Common myeloid progenitor, CD34-positive (primary cell): ENCODE measurements around the gene SLC66A1.

Experiments used
- CTCF ChIA-PET: fragments of 350-600 bp; sonication (Branson Sonifier 250); formaldehyde crosslinking; loops from one replicate; lab custom pipeline; 2021; ENCODE audit warnings: antibody characterized with exemption; lab: Charles Lee
- POLR2A ChIA-PET: fragments of 350-600 bp; sonication (Branson Sonifier 250); formaldehyde crosslinking; loops from one replicate; lab custom pipeline; 2021; ENCODE audit warnings: antibody characterized with exemption; lab: Charles Lee
- DNase-seq, 3 donors: peaks; one replicate each; pipeline versions ENCODE4 v3.0.0 to v3.0.0-alpha.2; 2013
- H3K27ac ChIP-seq, 2 experiments: 1 replicate in 1 of 2; 2 replicates in 1 of 2; pipeline ENCODE4 v1.7.0; 2013; ENCODE audit warnings: inconsistent platforms in 2 of 2, low read length in 2 of 2, mild to moderate bottlenecking in 2 of 2, low read depth in 1 of 2, moderate library complexity in 1 of 2; ENCODE audit not compliant: severe bottlenecking in 2 of 2, insufficient read depth in 1 of 2, poor library complexity in 1 of 2
- H3K27me3 ChIP-seq, 5 experiments: replicated peaks in 2 of 5; 1 replicate in 3 of 5; 2 replicates in 2 of 5; pipeline versions ENCODE4 v1.6.1 to v1.7.0; 2013; ENCODE audit warnings: low read length in 4 of 5, mild to moderate bottlenecking in 2 of 5, moderate library complexity in 2 of 5, inconsistent platforms in 1 of 5; ENCODE audit not compliant: insufficient read depth in 5 of 5, control insufficient read depth in 4 of 5
- H3K36me3 ChIP-seq, 4 experiments: 1 replicate in 2 of 4; 2 replicates in 2 of 4; pipeline versions ENCODE4 v1.6.1 to v1.7.0; 2013; ENCODE audit warnings: low read length in 3 of 4, control low read depth in 1 of 4, mild to moderate bottlenecking in 1 of 4; ENCODE audit not compliant: control insufficient read depth in 4 of 4, insufficient read depth in 4 of 4
- H3K4me1 ChIP-seq, 4 experiments: 1 replicate in 3 of 4; 2 replicates in 1 of 4; pipeline versions ENCODE4 v1.6.1 to v1.7.1; 2013; ENCODE audit warnings: low read length in 3 of 4, mild to moderate bottlenecking in 3 of 4, control low read depth in 1 of 4, inconsistent platforms in 1 of 4, moderate library complexity in 1 of 4; ENCODE audit not compliant: control insufficient read depth in 4 of 4, insufficient read depth in 4 of 4; ENCODE audit errors: control extremely low read depth in 1 of 4
- H3K4me3 ChIP-seq, 7 experiments: 1 replicate in 4 of 7; 2 replicates in 3 of 7; pipeline versions ENCODE4 v1.5.1 to v1.7.0; 2013; ENCODE audit warnings: mild to moderate bottlenecking in 7 of 7, low read length in 6 of 7, moderate library complexity in 6 of 7, inconsistent platforms in 2 of 7, low read depth in 2 of 7, control low read depth in 1 of 7; ENCODE audit not compliant: insufficient read depth in 4 of 7, control insufficient read depth in 1 of 7; ENCODE audit errors: extremely low read depth in 1 of 7
- H3K9me3 ChIP-seq, 5 experiments: 1 replicate in 4 of 5; 2 replicates in 1 of 5; pipeline versions ENCODE4 v1.6.1 to v1.7.1; 2013; ENCODE audit warnings: low read length in 4 of 5, mild to moderate bottlenecking in 2 of 5, inconsistent platforms in 1 of 5, low read depth in 1 of 5, moderate library complexity in 1 of 5; ENCODE audit not compliant: control insufficient read depth in 4 of 5, insufficient read depth in 2 of 5; ENCODE audit errors: control extremely low read depth in 1 of 5
- WGBS: methylation state at CpG from one replicate; pipeline ENCODE4 v1.1.5; 2013; ENCODE audit not compliant: insufficient coverage; 5-methylcytosine and 5-hydroxymethylcytosine counted together

Gene SLC66A1

DNA sequence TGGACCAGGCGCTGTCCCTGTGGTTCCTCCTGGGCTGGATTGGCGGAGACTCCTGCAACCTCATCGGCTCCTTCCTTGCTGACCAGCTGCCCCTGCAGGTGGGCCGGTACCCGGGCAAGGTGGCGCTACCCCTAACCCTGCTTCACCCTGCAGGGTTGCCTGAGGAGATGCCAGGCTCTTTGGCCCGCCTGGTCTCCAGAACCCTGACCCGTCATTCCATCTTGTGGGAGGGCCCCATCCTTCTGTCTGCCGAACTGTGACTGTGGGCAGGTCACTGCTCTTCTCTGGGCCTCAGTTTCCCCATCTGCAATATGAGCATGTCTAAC, 12.5 kb downstream of the SLC66A1 start:
- Histone ChIP-seq H3K4me1 (peaks cover 0 to 13% (median 7%) of the 10 kb centered on the region in 4 experiments), H3K9me3 (no peaks in the 10 kb centered on the region), H3K36me3 (peaks cover 0 to 65% (median 33%) of the 10 kb centered on the region in 4 experiments), H3K4me3 (no peak overlapping the region), H3K27ac (no peak overlapping the region), H3K27me3 (no peaks in the 10 kb centered on the region)
- ChIA-PET POLR2A (no interaction called here), CTCF (interaction anchor here (1.1 kb wide), 1 partner anchor 20 kb away, joined by 3 read pairs; no protein-coding TSS in a partner anchor)
- no peak for DNase-seq
- WGBS, result 97% methylated on average over 9 of the region's 9 CpGs

DNA sequence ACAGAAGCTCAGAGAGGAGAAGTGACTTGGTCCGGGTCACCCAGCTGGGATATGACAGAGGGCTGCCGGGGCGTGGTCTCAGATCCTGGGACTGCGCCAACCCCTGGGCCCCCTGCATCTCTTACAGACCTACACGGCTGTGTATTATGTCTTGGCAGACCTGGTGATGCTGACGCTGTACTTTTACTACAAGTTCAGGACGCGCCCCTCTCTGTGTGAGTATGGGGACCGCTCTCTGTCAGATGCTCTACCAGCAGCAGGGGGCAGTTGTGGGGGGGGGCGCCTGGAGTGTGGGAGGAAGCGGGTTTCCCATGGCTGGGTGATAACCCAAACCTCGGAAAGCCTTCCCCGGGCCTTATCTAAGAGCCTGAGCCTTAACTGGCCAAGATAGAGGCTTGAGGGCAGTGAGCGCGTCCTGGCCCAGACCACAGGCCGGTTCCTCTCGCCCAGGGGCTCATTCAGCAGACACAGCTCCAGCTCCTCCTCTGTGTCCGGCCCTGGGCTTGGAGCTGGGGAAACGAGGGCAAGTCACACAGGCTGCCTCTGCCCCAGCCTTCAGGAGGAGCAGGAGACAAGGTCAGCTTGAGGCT, 13.3 kb downstream of the SLC66A1 start:
- ChIA-PET CTCF (interaction anchor here (1.1 to 1.7 kb wide), 2 partner anchors 10 to 13 kb away, joined by 3 to 5 read pairs; partner anchors contain the start of gene SLC66A1), POLR2A (no interaction called here)
- Histone ChIP-seq H3K27ac (no peak overlapping the region), H3K27me3 (no peaks in the 10 kb centered on the region), H3K9me3 (no peaks in the 10 kb centered on the region), H3K4me3 (no peak overlapping the region), H3K4me1 (peaks cover 0 to 13% (median 7%) of the 10 kb centered on the region in 4 experiments), H3K36me3 (peaks cover 1 to 69% (median 36%) of the 10 kb centered on the region in 4 experiments)
- 57% methylated on average over 9 of the region's 19 CpGs for WGBS
- peak; percentile 73 to 81 (median 76) for DNase-seq

DNA sequence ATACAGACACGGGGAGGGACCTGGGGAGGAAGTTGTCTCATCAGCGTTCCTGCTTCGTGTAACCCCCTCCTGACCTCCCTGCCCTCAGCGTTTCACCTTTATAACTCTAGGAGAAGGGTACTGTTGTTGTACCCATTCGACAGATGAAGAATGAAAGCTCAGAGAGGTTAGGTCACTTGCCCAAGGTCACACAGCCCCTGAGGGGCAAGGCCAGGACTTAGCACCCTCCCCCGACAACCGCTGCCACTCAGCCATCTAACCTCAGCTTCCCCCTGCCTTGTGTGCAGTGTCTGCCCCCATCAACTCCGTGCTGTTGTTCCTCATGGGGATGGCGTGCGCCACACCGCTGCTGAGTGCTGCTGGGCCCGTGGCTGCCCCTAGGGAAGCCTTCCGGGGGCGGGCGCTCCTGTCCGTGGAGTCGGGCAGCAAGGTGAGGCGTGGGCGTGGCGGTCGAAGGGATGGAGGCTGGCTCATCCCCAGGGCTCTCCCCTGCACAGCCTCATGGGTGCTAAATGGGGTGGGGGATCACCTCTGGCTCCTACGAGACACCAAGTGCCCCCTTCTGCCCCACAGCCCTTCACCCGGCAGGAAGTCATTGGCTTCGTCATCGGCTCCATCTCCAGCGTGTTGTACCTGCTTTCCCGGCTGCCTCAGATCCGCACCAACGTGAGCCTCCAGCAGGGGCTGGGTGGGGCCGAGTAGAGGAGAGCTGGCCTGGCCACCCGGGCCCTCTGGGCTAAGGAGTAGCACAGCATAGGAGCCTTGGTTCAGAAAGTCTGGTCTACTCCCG, 14.0 kb downstream of the SLC66A1 start:
- H3K36me3 ChIP-seq, result peaks cover 2 to 65% (median 36%) of the 10 kb centered on the region in 4 experiments
- POLR2A ChIA-PET, result no interaction called here
- peak in 2 of 3 donors; percentile 86 to 87 for DNase-seq
- H3K4me3 ChIP-seq, result no peak overlapping the region
- CTCF ChIA-PET, result interaction anchor here (1.1 to 1.7 kb wide), 2 partner anchors 11 to 13 kb away, joined by 3 to 5 read pairs; partner anchors contain the start of gene SLC66A1
- no peaks in the 10 kb centered on the region for H3K27me3 ChIP-seq
- WGBS, result 73% methylated on average over 28 of the region's 32 CpGs
- no peak overlapping the region for H3K27ac ChIP-seq
- peaks cover 0 to 13% (median 7%) of the 10 kb centered on the region in 4 experiments for H3K4me1 ChIP-seq
- H3K9me3 ChIP-seq, result no peaks in the 10 kb centered on the region

DNA sequence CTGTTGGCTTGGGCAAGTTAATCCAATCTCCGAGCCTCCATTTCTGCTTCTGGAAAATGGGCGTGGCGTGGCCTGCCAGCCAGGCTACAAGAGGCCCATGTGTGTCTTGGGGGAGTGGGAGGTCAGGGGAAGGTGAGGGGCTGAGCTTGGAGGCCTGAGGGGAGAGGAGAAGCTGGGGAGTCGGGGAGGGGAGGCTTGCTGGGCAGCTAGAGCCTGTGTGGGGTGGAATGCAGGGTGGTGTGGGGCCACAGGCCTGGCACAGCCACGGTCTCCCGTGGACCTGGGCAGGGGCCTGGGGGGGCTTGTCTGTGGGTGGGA, 14.6 kb downstream of the SLC66A1 start:
- Histone ChIP-seq H3K27ac (no peak overlapping the region), H3K4me1 (peaks cover 0 to 13% (median 7%) of the 10 kb centered on the region in 4 experiments), H3K4me3 (no peak overlapping the region), H3K27me3 (no peaks in the 10 kb centered on the region), H3K9me3 (no peaks in the 10 kb centered on the region), H3K36me3 (peaks cover 2 to 64% (median 36%) of the 10 kb centered on the region in 4 experiments)
- ChIA-PET POLR2A (no interaction called here), CTCF (no interaction called here)
- whole genome bisulfite sequencing, result 97% methylated on average over 3 of the region's 6 CpGs
- no peak for DNase-seq

DNA sequence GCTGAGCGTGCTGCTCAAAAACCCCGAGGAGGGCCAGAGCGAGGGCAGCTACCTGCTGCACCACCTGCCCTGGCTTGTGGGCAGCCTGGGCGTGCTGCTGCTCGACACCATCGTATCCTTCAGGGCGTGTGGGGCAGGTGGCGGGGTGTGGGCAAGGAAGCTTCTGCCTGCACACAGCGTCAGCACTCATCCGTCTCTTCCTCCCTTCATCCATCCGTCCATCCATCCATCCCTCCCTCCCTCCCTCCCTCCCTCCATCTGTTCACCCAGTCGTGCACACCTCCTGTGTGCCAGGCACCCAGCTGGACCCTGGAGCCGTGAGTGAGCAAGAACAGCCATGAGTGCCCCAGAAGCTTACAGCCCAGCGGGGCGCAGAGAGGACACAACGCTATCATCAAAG, 15.2 kb downstream of the SLC66A1 start:
- CTCF ChIA-PET, result interaction anchor here (1.2 kb wide), 1 partner anchor 14 kb away, joined by 5 read pairs; no protein-coding TSS in a partner anchor
- H3K36me3 ChIP-seq, result peaks cover 2 to 63% (median 35%) of the 10 kb centered on the region in 4 experiments
- H3K9me3 ChIP-seq, result no peaks in the 10 kb centered on the region
- 96% methylated on average over 7 of the region's 16 CpGs for WGBS
- H3K4me3 ChIP-seq, result no peak overlapping the region
- H3K27me3 ChIP-seq, result no peaks in the 10 kb centered on the region
- peaks cover 0 to 13% (median 7%) of the 10 kb centered on the region in 4 experiments for H3K4me1 ChIP-seq
- DNase-seq, result no peak
- POLR2A ChIA-PET, result interaction anchor here (0.6 kb wide), 1 partner anchor 63 kb away, joined by 5 read pairs; no protein-coding TSS in a partner anchor
- no peak overlapping the region for H3K27ac ChIP-seq

DNA sequence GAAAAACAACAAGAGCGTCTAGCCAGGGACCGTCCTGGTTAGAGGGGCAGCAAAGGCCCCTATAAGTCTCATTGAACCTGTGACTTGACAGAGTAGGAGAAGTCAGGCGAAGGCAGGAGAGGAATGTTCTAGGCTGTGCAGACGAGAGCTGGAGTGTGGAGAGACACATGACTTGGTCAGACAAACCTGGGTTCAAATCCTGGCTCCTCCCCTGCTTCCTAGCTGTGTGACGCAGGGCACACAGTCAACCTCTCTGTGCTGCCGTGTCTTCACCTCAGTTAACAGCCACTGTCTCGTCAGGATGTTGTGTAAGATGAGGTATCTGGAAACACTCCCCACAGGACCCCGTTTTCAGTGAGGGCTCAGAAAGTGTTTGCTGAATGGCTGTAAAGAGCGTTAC, 15.6 kb downstream of the SLC66A1 start:
- no peak for DNase-seq
- no peaks in the 10 kb centered on the region for H3K27me3 ChIP-seq
- ChIA-PET POLR2A (interaction anchor here (0.6 kb wide), 1 partner anchor 63 kb away, joined by 5 read pairs; no protein-coding TSS in a partner anchor), CTCF (interaction anchor here (1.2 kb wide), 1 partner anchor 14 kb away, joined by 5 read pairs; no protein-coding TSS in a partner anchor)
- no peak overlapping the region for H3K27ac ChIP-seq
- no peak overlapping the region for H3K4me3 ChIP-seq
- H3K36me3 ChIP-seq, result peaks cover 2 to 63% (median 36%) of the 10 kb centered on the region in 4 experiments
- 97% methylated on average over 8 of the region's 9 CpGs for WGBS
- no peaks in the 10 kb centered on the region for H3K9me3 ChIP-seq
- peaks cover 0 to 13% (median 7%) of the 10 kb centered on the region in 4 experiments for H3K4me1 ChIP-seq

DNA sequence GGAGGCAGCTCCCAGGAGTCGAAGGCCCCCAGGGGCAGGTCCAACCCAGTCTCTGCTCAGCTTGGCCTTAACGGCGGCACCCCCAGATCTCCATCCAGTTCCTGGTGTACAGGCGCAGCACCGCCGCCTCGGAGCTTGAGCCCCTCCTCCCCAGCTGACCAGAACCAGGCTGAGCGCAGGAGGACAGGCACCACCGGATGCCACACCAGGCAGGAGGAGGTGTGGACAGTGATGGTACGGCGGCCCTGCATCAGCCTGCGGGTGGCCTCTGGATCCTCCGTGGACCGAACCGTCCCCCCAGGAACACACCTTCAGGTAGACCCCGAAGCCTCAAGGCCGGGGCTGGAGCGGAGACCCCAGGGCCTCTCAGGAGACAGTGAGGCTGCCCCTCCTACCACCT, 16.4 kb downstream of the SLC66A1 start:
- ChIA-PET POLR2A (no interaction called here), CTCF (no interaction called here)
- H3K4me3 ChIP-seq, result no peak overlapping the region
- DNase-seq, result no peak
- H3K27me3 ChIP-seq, result no peaks in the 10 kb centered on the region
- peaks cover 0 to 13% (median 7%) of the 10 kb centered on the region in 4 experiments for H3K4me1 ChIP-seq
- H3K36me3 ChIP-seq, result peaks cover 2 to 64% (median 36%) of the 10 kb centered on the region in 4 experiments
- no peak overlapping the region for H3K27ac ChIP-seq
- H3K9me3 ChIP-seq, result no peaks in the 10 kb centered on the region
- 99% methylated on average over 11 of the region's 18 CpGs for WGBS
